HFF-Myc (cell line): ENCODE data around the gene TUT4.

ENCODE experiments used
- DNase-seq: peaks from one replicate; pipeline ENCODE4 v3.0.0-alpha.2; 2011; ENCODE audit warnings: low read depth; ENCODE audit errors: extremely low read depth
- H3K4me3 ChIP-seq: replicated peaks from 2 replicates; pipeline ENCODE4 v1.5.1; 2011; ENCODE audit warnings: low read depth, mild to moderate bottlenecking, control low read depth, low read length
- TF ChIP-seq, protein P1 (sequence below): IDR thresholded peaks from 2 replicates; pipeline ENCODE4 v1.5.1; 2012; ENCODE audit warnings: mild to moderate bottlenecking, low read depth, low read length, control low read depth; ENCODE audit errors: missing control alignments

TUT4 gene

DNA sequence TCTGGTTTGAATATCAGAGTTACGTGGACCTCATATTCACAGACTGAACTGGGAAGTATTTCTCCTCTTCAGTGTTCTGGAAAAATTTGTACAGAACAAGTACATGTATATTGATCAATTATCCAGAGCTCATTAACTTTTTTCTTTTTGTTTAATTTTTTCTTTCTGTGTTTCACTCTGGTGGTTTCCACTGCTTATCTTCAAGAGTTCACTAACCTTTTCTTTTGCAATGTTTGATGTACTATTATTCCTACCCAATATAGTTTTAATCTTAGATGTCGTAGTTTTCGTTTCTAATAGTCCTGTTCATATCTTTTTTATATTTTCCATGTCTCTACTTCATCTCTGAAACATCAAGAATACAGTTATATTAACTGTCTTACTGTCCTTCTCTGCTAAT is 46.5 kb downstream of the TUT4 start:
- no peak overlapping the region for H3K4me3 ChIP-seq
- TF ChIP-seq, protein P1, sequence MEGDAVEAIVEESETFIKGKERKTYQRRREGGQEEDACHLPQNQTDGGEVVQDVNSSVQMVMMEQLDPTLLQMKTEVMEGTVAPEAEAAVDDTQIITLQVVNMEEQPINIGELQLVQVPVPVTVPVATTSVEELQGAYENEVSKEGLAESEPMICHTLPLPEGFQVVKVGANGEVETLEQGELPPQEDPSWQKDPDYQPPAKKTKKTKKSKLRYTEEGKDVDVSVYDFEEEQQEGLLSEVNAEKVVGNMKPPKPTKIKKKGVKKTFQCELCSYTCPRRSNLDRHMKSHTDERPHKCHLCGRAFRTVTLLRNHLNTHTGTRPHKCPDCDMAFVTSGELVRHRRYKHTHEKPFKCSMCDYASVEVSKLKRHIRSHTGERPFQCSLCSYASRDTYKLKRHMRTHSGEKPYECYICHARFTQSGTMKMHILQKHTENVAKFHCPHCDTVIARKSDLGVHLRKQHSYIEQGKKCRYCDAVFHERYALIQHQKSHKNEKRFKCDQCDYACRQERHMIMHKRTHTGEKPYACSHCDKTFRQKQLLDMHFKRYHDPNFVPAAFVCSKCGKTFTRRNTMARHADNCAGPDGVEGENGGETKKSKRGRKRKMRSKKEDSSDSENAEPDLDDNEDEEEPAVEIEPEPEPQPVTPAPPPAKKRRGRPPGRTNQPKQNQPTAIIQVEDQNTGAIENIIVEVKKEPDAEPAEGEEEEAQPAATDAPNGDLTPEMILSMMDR = no peak
- no peak for DNase-seq

DNA sequence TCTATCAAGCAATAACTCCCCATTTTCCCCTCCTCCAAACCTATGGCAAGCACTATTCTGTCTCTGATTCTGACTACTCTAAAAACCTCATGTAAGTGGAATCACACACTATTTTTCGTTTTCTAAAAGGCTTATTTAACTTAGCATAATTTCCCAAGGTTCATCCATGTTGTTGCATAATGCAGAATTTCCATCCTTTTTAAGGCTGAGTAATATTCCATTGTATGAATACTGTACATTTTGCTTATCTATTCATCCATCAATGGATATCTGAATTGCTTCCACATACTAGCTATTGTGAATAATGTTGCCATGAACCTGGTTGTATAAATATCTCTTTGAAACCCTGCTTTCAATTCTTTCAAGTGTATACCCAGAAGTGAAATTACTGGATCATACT is 48.2 kb downstream of the TUT4 start:
- no peak for DNase-seq
- TF ChIP-seq, protein P1 = no peak
- H3K4me3 ChIP-seq = no peak overlapping the region

GRCh38 chr1:52503706-52504105 is 49.2 kb downstream of the TUT4 start:
- TF ChIP-seq, protein P1 = no peak
- no peak for DNase-seq
- no peak overlapping the region for H3K4me3 ChIP-seq

DNA sequence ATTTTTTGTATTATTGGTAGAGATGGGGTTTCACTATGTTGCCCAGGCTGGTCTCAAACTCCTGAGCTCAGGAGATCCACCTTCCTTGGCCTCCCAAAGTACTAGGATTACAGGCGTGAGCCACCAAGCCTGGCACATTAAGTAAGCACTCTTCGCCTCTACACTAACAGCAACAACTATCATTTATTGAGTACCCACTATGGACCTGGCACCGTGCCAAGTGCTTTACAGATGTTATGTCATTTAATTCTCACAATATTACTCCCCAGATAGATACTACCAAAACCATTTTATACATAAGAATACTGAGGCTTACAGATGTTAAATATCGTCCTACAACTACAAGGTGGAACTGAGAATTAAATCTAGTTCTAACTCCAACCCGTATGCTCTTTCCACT is 50.1 kb downstream of the TUT4 start:
- no peak for DNase-seq
- TF ChIP-seq, protein P1 = no peak

DNA sequence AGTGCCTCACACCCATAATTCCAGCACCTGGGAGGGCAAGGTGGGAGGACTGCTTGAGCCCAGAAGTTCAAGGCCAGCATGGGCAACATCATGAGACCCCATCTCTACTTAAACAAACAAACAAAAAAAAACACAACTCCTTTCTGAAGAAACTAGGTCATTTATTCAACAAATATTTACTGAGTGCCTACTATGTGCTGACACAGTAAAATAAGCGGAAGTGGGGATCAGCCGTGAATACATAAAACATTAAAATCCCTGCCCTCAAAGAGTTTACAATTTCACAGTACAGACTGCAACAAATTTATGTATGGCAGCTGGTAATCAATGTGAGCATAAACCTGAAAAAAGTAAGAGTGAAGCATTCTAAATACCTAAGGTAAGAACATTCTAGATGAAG is 65.3 kb downstream of the TUT4 start:
- H3K4me3 ChIP-seq = no peak overlapping the region
- no peak for DNase-seq
- TF ChIP-seq, protein P1 = no peak

More for the DNA sequence above, 50.1 kb downstream of the TUT4 start:
- H3K4me3 ChIP-seq = no peak overlapping the region

DNA sequence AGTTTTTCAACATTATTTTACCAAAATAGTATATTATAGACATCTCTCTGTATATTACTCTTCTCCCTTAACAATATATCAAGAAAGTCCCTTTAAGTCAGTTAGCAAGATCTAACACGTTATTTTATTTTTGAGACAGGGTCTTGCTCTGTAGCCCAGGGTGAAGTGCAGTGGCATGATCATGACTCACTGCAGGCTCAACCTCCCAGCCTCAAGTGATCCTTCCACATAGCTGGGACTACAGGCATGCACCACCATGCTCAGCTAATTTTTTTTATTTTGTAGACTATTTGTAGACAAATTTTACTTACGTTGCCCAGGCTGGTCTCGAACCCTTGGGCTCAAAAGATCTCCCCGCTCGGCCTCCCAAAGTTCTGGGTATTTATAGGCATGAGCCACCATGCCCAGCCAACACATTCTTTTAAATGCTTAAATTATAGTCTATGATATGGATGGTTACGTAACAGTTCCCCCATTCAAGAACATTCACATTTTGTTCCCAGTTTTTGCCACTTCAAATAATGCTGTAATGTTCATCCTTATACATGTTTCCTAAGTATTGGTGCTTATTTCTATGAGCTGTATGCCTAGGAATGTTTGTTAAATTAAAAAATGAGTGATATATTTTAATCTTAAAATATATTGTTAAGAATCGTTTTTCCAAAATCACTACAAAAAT is 70.4 kb downstream of the TUT4 start:
- DNase-seq = no peak
- TF ChIP-seq, protein P1 = no peak

GRCh38 chr1:52479076-52479475 is 73.8 kb downstream of the TUT4 start:
- TF ChIP-seq, protein P1 = no peak
- H3K4me3 ChIP-seq = no peak overlapping the region
- DNase-seq = no peak

More for the DNA sequence above, 70.4 kb downstream of the TUT4 start:
- no peak overlapping the region for H3K4me3 ChIP-seq
